GM19240 (cell line): ENCODE measurements around the gene PLXNA2.

Experiments used
- DNase-seq: peaks from one replicate; pipeline ENCODE4 v3.0.0; 2011; ENCODE audit warnings: low spot score; ENCODE audit not compliant: insufficient read length

The PLXNA2 gene

GRCh38 chr1:208166340-208167138 is 77.6 kb downstream of the PLXNA2 start:
- DNase-seq: no peak

DNA sequence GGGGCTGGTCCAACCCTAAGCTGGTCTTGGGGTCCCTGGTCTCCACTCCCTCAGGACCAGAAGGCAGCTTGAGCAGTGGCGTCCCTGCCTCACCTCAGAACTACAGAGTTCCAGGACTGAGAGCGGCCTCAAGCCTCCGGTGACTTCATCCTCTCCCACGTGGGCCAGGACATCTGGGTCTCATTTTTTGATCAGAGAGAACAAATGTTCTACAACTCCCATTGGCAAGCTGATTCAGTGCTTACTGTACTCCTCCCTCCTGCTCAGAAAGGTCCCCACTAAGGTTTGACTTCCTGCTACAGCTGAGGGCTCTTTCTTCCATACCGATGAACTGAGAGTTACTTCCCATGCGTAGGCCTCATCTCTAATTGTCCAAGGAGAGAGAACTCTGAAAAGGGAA is 78.5 kb downstream of the PLXNA2 start:
- DNase-seq: no peak

- DNase-seq: no peak
These were observed 79.6 kb downstream of the PLXNA2 start for GRCh38 chr1:208164609-208165008.

DNA sequence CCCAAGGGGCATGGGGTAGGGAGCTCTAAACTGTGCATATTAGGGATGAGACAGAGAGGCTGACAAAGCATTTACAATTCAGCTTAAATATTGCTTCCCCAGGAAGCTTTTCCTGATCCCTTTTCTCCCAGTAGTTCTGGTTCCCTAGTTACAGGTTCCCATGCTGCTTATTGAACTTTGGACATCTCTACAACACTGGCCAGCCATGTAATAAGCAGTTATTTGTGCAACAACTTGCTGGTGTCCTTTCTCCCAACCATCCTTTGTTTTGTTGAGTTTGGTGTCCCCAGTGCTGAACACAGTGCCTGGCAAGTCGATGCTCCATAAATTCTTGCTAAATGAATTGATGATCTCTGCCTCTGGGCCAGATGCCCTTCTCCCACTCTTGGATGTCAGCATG is 80.6 kb downstream of the PLXNA2 start:
- no peak for DNase-seq

GRCh38 chr1:208162903-208163302 is 81.3 kb downstream of the PLXNA2 start:
- DNase-seq: no peak

DNA sequence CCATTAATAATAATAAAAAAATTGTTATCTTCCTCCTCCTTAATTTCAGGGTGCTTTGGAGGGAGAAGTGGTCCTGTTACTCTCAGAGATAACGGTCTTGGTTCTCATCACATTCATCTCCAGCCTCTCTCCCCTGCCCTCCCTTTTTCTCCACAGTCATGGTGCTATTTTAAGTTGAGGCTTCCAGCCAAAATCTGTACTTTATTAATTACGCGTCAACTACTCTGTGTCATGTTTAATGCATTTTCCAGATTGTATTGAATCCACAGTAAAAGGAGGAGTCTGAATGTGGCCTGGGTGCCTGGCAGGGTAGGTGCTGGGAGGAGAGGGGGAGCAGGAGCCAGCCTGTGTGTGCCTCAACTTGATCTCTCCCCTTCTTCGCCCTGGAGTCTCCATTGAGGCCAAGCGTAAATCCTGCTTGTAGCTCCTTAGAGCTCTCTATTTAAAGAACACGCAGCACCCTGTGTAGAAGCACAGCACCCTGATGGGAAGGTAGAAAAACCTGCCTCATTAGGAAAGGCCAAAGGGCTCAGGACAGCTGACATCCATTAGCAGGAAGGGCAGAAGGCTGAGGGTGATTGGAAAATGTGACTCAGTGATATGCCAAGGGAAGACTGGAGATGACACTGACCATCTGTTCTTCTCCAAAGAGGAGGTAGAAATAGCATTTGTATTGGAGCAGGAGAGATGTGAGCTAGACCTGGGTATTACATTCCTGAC is 82.4 kb downstream of the PLXNA2 start:
- DNase-seq: no peak

DNA sequence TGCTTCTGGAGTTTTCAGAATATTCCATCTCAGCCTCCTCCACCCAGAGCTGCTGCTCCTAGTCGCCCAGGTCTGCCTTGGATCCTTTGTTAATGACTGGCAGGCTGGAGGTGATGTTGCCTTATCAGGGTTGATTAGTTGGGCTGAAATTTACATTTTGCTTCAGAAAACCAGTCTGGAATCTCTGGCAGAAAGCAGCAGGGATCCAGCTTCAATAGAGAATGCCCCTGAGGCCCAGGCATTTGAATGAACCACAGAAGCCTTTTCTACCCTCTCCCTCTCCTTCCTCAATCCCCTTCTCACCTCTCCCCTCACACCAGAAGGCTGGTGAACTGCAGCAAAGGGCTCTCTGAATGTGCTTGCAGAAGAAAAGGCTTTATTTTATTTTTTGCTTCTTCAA is 83.2 kb downstream of the PLXNA2 start:
- DNase-seq: no peak

DNA sequence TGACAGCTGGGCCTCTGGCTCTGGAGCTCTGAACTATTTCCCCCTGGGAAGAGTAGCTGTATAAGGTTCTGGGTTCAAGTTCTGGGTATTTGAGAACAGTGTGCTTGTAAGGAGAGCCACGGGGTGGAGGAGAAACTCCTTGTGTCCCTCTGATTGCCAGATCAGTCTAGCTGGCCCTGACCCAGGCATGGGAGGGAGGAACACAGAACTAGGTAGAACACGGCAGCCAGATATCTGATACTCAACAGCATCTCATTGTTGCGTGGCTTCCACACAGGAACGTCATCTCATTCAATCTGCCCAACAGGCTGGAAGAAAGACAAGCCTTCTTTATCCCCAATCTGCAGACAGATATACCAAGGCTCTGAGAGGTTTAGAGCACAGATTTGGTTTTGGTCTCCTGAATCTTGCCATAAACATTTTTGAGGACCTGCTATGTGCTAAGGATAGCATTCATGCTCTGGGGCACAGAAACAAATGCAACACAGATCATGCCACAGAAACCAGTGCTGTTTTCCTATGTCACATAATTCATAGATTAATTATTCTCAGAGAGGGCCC is 83.8 kb downstream of the PLXNA2 start:
- DNase-seq: no peak

DNA sequence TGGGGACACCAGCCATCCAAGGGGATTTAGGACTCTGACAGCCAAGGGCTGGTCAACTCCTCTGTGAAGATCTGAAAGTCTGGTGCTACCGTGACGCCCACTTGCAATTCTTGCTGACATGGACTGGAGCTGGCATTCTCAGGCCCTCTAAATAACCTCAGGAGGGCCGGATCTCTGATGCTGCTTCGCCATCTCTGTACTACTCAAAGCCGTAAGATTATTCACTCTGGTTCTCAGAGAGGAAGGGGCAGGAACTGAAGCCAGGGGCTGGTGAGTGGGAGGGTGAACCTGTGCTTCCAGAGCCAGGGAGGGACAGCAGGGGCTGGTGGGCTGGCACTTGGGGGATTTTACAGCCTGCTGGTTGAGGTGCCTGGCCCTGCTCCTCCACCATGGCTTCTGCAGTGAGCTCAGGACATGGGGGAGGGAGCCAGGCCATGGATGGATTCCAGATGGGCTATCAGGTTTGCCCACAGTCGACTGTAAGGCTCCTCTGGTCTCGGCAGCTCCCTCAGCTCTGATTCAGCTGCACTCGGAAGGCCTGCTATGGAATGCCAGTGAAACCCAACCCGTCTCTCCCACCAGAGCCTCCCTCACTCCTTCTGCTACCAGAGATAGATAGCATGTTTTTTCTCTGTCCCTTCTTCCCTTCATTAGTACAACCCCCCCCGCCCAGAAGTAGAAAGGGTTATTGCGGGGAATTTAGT is 84.5 kb downstream of the PLXNA2 start:
- no peak for DNase-seq

GRCh38 chr1:208158640-208159554 is 85.3 kb downstream of the PLXNA2 start:
- no peak for DNase-seq

GRCh38 chr1:208157769-208158168 is 86.4 kb downstream of the PLXNA2 start:
- no peak for DNase-seq

- DNase-seq: no peak
These were observed 87.4 kb downstream of the PLXNA2 start for GRCh38 chr1:208156741-208157140.

DNA sequence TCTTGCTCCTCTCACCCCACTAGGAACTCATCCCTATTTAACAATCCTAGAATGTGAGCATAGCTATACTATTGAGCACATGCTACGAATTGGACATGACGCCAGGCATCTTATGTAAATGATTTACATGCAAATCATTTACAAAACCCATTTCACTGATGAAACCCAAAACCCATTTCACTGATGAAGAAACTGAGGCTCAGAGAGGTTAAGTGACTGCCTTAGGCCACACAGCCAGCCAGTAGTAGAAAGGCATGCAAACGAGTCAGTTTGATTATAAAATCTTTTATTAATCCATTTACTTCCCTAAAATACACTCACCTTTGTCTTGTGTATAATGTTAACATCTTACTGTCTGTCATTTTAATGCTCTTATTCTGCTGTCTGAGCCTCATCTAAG is 87.9 kb downstream of the PLXNA2 start:
- no peak for DNase-seq

GRCh38 chr1:208154679-208155642 is 89.2 kb downstream of the PLXNA2 start:
- DNase-seq: no peak

- no peak for DNase-seq
These were observed 90.1 kb downstream of the PLXNA2 start for GRCh38 chr1:208154040-208154439.

- no peak for DNase-seq
These were observed 90.8 kb downstream of the PLXNA2 start for GRCh38 chr1:208153386-208153785.

DNA sequence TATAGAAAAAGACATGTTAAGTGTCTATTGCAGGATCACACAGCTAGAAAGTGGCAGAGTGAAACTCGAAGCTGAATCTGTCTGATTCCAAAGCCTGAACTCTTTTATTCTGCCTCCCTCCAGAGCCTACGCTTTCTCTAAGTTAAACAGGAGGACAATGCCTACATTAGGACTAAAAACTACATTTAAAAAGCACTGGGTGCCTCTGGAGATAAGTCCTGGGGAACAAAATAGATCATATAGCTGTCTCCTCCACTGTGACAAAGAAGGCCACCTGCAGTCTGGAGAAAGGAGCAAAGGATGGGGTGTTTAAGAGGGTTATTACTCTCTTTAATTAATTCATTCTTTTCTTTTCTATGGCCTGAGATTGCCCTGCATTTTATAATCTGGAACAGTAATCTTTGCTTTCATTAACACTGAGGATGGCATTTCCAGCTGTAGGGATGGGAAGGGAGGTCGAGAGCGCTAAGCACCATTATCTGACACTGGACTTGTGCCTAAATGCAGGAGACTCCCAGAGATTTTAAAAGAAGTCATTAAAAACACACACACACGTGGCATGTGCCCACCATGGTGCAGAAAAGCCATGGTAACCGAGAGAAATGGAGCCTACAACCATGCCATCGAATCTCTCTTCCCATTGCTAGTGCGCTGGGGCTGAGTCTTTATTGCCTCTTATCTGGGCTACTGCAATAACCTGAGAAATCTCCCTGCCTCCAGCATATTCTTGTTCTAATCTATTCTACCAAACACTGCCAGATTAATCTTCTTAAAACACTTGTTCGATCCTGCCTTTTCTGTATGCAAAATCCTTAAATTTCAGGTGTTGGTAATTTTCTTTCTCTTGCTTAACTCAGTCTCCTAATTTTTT is 92.2 kb downstream of the PLXNA2 start:
- no peak for DNase-seq

DNA sequence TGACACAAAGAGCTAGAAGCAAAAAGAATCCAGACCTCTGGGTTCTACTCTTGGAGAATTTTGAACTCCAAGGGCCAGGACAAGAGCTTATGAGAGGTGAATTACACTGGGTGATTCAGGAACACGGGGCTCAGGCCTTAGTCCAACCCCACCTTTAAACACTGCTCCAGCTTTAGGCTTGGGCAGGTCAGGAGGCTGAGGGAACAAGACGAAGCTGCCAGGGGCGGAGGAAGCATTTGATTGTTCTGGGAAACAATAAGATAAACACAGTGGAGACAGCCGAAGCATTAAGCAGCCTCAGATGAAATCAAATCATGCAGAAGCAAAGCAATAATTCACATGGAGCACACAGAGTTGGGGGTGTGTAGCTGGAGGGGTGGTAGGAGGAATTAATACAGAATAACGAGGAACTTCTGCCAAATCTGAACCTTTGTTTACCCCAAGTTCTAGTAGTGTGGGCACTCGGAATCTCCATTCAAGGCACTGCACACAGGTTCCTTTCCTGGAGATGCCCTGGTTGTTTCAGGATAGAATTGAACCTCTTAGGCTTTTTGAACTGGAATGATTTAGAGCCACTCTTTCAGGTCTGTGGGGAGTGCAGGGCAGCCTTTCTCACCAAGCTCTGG is 93.2 kb downstream of the PLXNA2 start:
- DNase-seq: no peak
